ENCODE measurements around the gene MROH8. TPM values are rescaled to one million over a fixed set of nuclear protein-coding genes. Genes with fewer than 3 reads are reported as not detected.

MROH8 gene
- total and polyA plus RNA-seq, 2 of the 13 experiments (the other 11 are each of a cell fraction or from before 2014, with no cell fraction given), result 2.6 to 5.5 TPM

DNA sequence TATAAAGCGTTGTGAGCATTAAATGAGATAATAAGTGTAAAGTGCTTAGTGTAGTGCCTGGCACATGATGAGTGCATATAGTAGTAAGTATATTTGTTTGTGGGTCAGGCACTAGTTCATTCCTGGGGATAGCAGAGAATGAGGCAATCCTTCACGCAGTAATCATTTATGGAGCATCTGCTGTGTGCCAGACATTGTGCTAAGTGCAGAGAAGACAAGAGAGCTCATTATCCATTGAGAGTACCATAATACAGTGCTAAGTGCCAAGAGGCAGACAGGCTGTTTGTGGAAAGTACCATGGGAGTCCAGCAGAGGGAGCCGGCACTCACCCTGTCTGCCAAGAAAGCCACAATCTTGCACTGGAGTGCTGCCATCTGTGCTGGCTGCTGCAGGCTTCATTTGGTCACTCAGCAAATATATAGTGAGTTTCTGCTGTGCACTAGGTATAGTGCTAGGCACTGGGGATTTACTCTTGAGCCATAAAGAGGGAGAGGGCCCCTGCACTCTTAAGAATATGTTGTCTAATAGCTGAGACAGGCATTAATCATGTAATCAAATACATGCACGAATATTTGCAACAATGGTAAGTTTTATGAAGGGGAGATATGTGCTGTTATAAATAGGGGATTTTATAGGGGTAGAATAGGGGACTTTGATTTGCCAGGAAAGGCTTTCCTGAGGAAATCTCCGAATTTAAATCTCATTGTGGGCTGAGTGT is 12.9 kb upstream of the MROH8 start (continued):
- TF ChIP-seq ZNF687 (CRISPR knock-in tag; IDR thresholded peaks at IDR 0.05) (no peak), NFYC (CRISPR knock-in tag; IDR thresholded peaks at IDR 0.05) (0 out of 2 replicates have a peak, but pooled peaks have one; percentile 25), ZNF570 (CRISPR knock-in tag; IDR thresholded peaks at IDR 0.05; ENCODE audit: borderline replicate concordance) (no peak), FOXA3 (CRISPR knock-in tag; IDR thresholded peaks at IDR 0.05) (peak; percentile 53), DPF2 (CRISPR knock-in tag; IDR thresholded peaks at IDR 0.05; ENCODE audit: borderline replicate concordance, low read depth) (no peak), KDM4B (CRISPR knock-in tag; IDR thresholded peaks at IDR 0.05) (0 out of 2 replicates have a peak, but pooled peaks have one; percentile 63), ZNF335 (CRISPR knock-in tag; IDR thresholded peaks at IDR 0.05) (no peak), RORA (CRISPR knock-in tag; IDR thresholded peaks at IDR 0.05) (no peak), PHF21A (CRISPR knock-in tag; IDR thresholded peaks at IDR 0.05) (no peak), PTBP1 (IDR thresholded peaks at IDR 0.05; ENCODE audit: low read depth, low read length, poor library complexity, severe bottlenecking) (no peak), TBX3 (IDR thresholded peaks at IDR 0.05; ENCODE audit: borderline replicate concordance) (0 out of 2 replicates have a peak, but pooled peaks have one; percentile 34), ZNF317 (CRISPR knock-in tag; IDR thresholded peaks at IDR 0.05) (peak; percentile 55; the same call in 1 of the 2 replicates), ZBTB8A (CRISPR knock-in tag; IDR thresholded peaks at IDR 0.05; ENCODE audit: borderline replicate concordance, low read depth) (no peak), TARDBP (CRISPR knock-in tag; IDR thresholded peaks at IDR 0.05) (peak; percentile 73), ZBTB20 (CRISPR knock-in tag; IDR thresholded peaks at IDR 0.05; ENCODE audit: borderline replicate concordance, low read depth) (no peak), ZNF576 (CRISPR knock-in tag; IDR thresholded peaks at IDR 0.05) (no peak), SOX13 (IDR thresholded peaks at IDR 0.05) (no peak), SOX13 (CRISPR knock-in tag; conservative IDR thresholded peaks at IDR 0.05 in 1 of 2, IDR thresholded peaks at IDR 0.05 in 1 of 2) (peak in 1 of 2 experiments; percentile 65; a peak in 1 of 4 replicates), CBX5 (CRISPR knock-in tag; IDR thresholded peaks at IDR 0.05; ENCODE audit: borderline replicate concordance) (peak; percentile 73; the same call in 1 of the 2 replicates), PHB2 (IDR thresholded peaks at IDR 0.05; ENCODE audit: partially characterized antibody) (no peak), MZF1 (CRISPR knock-in tag; IDR thresholded peaks at IDR 0.05; ENCODE audit: borderline replicate concordance) (no peak), RFX5 (IDR thresholded peaks at IDR 0.05; ENCODE audit: low read depth, low read length) (0 out of 2 replicates have a peak, but pooled peaks have one; percentile 18), ZNF616 (CRISPR knock-in tag; IDR thresholded peaks at IDR 0.05; ENCODE audit: low read depth) (no peak), ZNF10 (CRISPR knock-in tag; IDR thresholded peaks at IDR 0.05; ENCODE audit: borderline replicate concordance, low read depth) (no peak), ZNF331 (CRISPR knock-in tag; IDR thresholded peaks at IDR 0.05) (peak; percentile 58; the same call in 1 of the 2 replicates)
- TF ChIP-seq, protein P1, sequence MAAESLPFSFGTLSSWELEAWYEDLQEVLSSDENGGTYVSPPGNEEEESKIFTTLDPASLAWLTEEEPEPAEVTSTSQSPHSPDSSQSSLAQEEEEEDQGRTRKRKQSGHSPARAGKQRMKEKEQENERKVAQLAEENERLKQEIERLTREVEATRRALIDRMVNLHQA (CRISPR knock-in tag; IDR thresholded peaks at IDR 0.05), result no peak

Measured in HepG2 (cell line).